GM12878 (cell line): Measurements from ENCODE around the gene GMDS. TPM values are rescaled to one million over a fixed set of nuclear protein-coding genes. Genes with fewer than 3 reads are reported as not detected.

Source experiments
- ATAC-seq: fragments of 200-7000 bp; cut with Tn5 transposase; 3 replicates; pipeline ENCODE4 v1.9.1; 2020; ENCODE audit warnings: mild to moderate bottlenecking, moderate library complexity
- BruUV-seq: library from RNA; stranded (reverse); fragments of 400-500 nt; replicated peaks from 2 replicates; lab custom pipeline; 2021; lab: Mats Ljungman, UMichigan
- CTCF ChIA-PET: fragments of 300-600 bp; sonication (Branson Sonifier 250); formaldehyde crosslinking; extraction: SDS; loops from one replicate; lab custom pipeline; 2021; ENCODE audit warnings: inconsistent platforms; lab: Yijun Ruan, JAX
- POLR2A ChIA-PET: fragments of 350-600 bp; formaldehyde crosslinking; extraction: SDS; loops from one replicate; lab custom pipeline; 2021; ENCODE audit warnings: inconsistent platforms; lab: Charles Lee
- RAD21 ChIA-PET: fragments of 300-600 bp; sonication (Branson Sonifier 250); formaldehyde crosslinking; loops from one replicate; lab custom pipeline; 2023; ENCODE audit warnings: antibody characterized with exemption; ENCODE audit not compliant: unreplicated experiment; lab: Charles Lee
- SMC1A ChIA-PET: fragments of 300-600 bp; sonication (Branson Sonifier 250); formaldehyde crosslinking; loops from one replicate; lab custom pipeline; 2023; ENCODE audit not compliant: unreplicated experiment, uncharacterized antibody; lab: Charles Lee
- DNase-seq: peaks from one replicate; pipeline ENCODE4 v3.0.0-alpha.2; 2011; ENCODE audit warnings: low read depth, low spot score
- FAIRE-seq: peaks from 3 replicates; lab custom pipeline; 2011; peaks lifted over from hg19 to GRCh38; lab: Jason Lieb, UNC
- H2AFZ ChIP-seq: 2 replicates; pipeline ENCODE4 v1.6.0; 2011; ENCODE audit warnings: low read depth, low read length, control low read depth; ENCODE audit not compliant: control insufficient read depth
- H3K27ac ChIP-seq: 2 replicates; pipeline ENCODE4 v1.5.1; 2011; ENCODE audit warnings: control low read depth; ENCODE audit not compliant: control insufficient read depth, insufficient read depth
- H3K27me3 ChIP-seq, 2 experiments: replicated peaks in 1 of 2; 2 replicates each; pipeline versions ENCODE4 v1.6.0 to v1.6.1; 2011; ENCODE audit warnings: low read length in 1 of 2; ENCODE audit not compliant: control insufficient read depth in 2 of 2, insufficient read depth in 2 of 2
- H3K36me3 ChIP-seq, 2 experiments: 2 replicates each; pipeline ENCODE4 v1.5.1; 2011; ENCODE audit warnings: low read length in 1 of 2; ENCODE audit not compliant: control insufficient read depth in 2 of 2, insufficient read depth in 2 of 2
- H3K4me1 ChIP-seq: 2 replicates; pipeline ENCODE4 v1.6.1; 2011; ENCODE audit warnings: mild to moderate bottlenecking, low read length, moderate library complexity, mixed read lengths; ENCODE audit not compliant: control insufficient read depth, insufficient read depth
- H3K4me2 ChIP-seq: 2 replicates; pipeline ENCODE4 v1.6.0; 2011; ENCODE audit warnings: control low read depth; ENCODE audit not compliant: control insufficient read depth, insufficient read depth
- H3K4me3 ChIP-seq: fragments of 200-600 bp; sonication (generic); 2 replicates; pipeline ENCODE4 v1.5.1; 2016
- H3K79me2 ChIP-seq: 2 replicates; pipeline ENCODE4 v1.6.0; 2011; ENCODE audit warnings: low read length; ENCODE audit not compliant: control insufficient read depth, insufficient read depth
- H3K9ac ChIP-seq: 2 replicates; pipeline ENCODE4 v1.8.0; 2011; ENCODE audit warnings: low read length, control low read depth, mixed read lengths; ENCODE audit not compliant: control insufficient read depth, insufficient read depth
- H3K9me3 ChIP-seq: replicated peaks from 3 replicates; pipeline ENCODE4 v1.5.1; 2011; ENCODE audit warnings: mild to moderate bottlenecking, low read length; ENCODE audit not compliant: control insufficient read depth, insufficient read depth
- H4K20me1 ChIP-seq: 2 replicates; pipeline ENCODE4 v1.6.0; 2011; ENCODE audit not compliant: control insufficient read depth, insufficient read depth
- CHD4 ChIP-seq: fragments of 200-600 bp; sonication (generic); IDR thresholded peaks from 2 replicates; pipeline ENCODE4 v1.6.1; 2016; ENCODE audit warnings: mild to moderate bottlenecking
- HDAC6 ChIP-seq: fragments of 200-600 bp; sonication (generic); IDR thresholded peaks from one replicate; pipeline ENCODE4 v1.8.0; 2017; ENCODE audit warnings: antibody characterized with exemption; ENCODE audit not compliant: unreplicated experiment
- KDM1A ChIP-seq: fragments of 200-600 bp; sonication (generic); IDR thresholded peaks from 2 replicates; pipeline ENCODE4 v1.6.1; 2016; ENCODE audit warnings: borderline replicate concordance
- MAX ChIP-seq: IDR thresholded peaks from 2 replicates; pipeline ENCODE4 v1.6.1; 2012; ENCODE audit warnings: low read depth, low read length, improper control_type of control experiment
- SIX5 ChIP-seq: IDR thresholded peaks from 2 replicates; pipeline ENCODE4 v1.6.1; 2011; ENCODE audit warnings: mild to moderate bottlenecking, low read depth, low read length, moderate library complexity; ENCODE audit not compliant: severe bottlenecking
- SMC3 ChIP-seq: IDR thresholded peaks from 2 replicates; pipeline ENCODE4 v1.6.1; 2011; ENCODE audit warnings: low read length, improper control_type of control experiment, borderline replicate concordance
- SPI1 ChIP-seq: IDR thresholded peaks from 2 replicates; pipeline ENCODE4 v1.6.1; 2011; ENCODE audit warnings: low read depth, mild to moderate bottlenecking, low read length, moderate library complexity, borderline replicate concordance; ENCODE audit not compliant: insufficient read depth
- ZNF207 ChIP-seq: fragments of 450-650 bp; IDR thresholded peaks from 2 replicates; pipeline ENCODE4 v1.6.1; 2014; ENCODE audit warnings: antibody characterized with exemption, mild to moderate bottlenecking, borderline replicate concordance
- WGBS: methylation state at CpG from one replicate; pipeline ENCODE4 v1.1.6; 2016; ENCODE audit warnings: low lambda C conversion rate; ENCODE audit not compliant: insufficient replicate concordance, insufficient coverage; ENCODE audit errors: missing lambda C conversion rate; 5-methylcytosine and 5-hydroxymethylcytosine counted together
- in situ Hi-C: fragments of 300-500 bp; cut with MboI; formaldehyde crosslinking; loops from 9 replicates; pipeline ENCODE4 v1.14.3; 2018; ENCODE audit warnings: mixed read lengths
- intact Hi-C: fragments of 100-400 bp; cut with micrococcal nuclease; formaldehyde crosslinking; loops from one replicate; pipeline ENCODE4 v1.14.2; 2022; ENCODE audit not compliant: unreplicated experiment
- polyA plus RNA-seq, 11 experiments: library from polyadenylated mRNA; depleted of rRNA in 4 of 11; unstranded in 6 of 11; stranded (reverse) in 5 of 11; fragments of >200 nt; fragmentation: Nextera tagmentation in 4 of 11; fragmentation: Illumina TruSeq in 1 of 11; extraction: Ambion mirVana in 4 of 11; extraction: Trizol in 1 of 11; gene quantifications; 1 replicate in 1 of 11; 2 replicates in 10 of 11; pipeline versions ENCODE4 v1.2.1 to v1.2.3, GENCODE V29; 2011 to 2016; ENCODE audit warnings: inconsistent platforms in 2 of 11, missing spikeins in 2 of 11, low read depth in 1 of 11
- total RNA-seq, 4 experiments: library from RNA; depleted of rRNA in 3 of 4; stranded (reverse); fragments of >200 nt in 3 of 4; fragmentation: Illumina TruSeq in 1 of 4; extraction: Trizol in 1 of 4; gene quantifications; 2 replicates each; pipeline versions ENCODE4 v1.2.1 to v1.2.3, GENCODE V29; 2013 to 2021
- TF ChIP-seq, protein P1 (sequence below): fragments of 450-650 bp; formaldehyde crosslinking; IDR thresholded peaks from 2 replicates; pipeline ENCODE4 v1.4.0; 2020; ENCODE audit warnings: mild to moderate bottlenecking, moderate library complexity

The GMDS gene
- total and polyA plus RNA-seq, 10 of the 15 experiments (the other 5 are each of a cell fraction or from before 2014, with no cell fraction given): 0.61 to 53.8 (median 29.3) TPM

GRCh38 chr6:2047855-2048254, 197.6 kb downstream of the GMDS start:
- Histone ChIP-seq H3K4me3 (no peak overlapping the region), H3K79me2 (no peaks in the 10 kb centered on the region), H3K9ac (no peak overlapping the region), H4K20me1 (no peaks in the 10 kb centered on the region), H3K27me3 (no peaks in the 10 kb centered on the region), H2AFZ (no peak overlapping the region), H3K4me1 (no peaks in the 10 kb centered on the region), H3K36me3 (no peaks in the 10 kb centered on the region), H3K9me3 (no peaks in the 10 kb centered on the region), H3K27ac (no peak overlapping the region), H3K4me2 (no peak overlapping the region)
- DNase-seq: no peak
- intact Hi-C loops: no loop called here
- in situ Hi-C loops: no loop called here
- FAIRE-seq: no peak
- no peak for TF ChIP-seq MAX
- no peak for TF ChIP-seq CHD4
- TF ChIP-seq ZNF207: no peak
- TF ChIP-seq SMC3: no peak
- TF ChIP-seq, protein P1, sequence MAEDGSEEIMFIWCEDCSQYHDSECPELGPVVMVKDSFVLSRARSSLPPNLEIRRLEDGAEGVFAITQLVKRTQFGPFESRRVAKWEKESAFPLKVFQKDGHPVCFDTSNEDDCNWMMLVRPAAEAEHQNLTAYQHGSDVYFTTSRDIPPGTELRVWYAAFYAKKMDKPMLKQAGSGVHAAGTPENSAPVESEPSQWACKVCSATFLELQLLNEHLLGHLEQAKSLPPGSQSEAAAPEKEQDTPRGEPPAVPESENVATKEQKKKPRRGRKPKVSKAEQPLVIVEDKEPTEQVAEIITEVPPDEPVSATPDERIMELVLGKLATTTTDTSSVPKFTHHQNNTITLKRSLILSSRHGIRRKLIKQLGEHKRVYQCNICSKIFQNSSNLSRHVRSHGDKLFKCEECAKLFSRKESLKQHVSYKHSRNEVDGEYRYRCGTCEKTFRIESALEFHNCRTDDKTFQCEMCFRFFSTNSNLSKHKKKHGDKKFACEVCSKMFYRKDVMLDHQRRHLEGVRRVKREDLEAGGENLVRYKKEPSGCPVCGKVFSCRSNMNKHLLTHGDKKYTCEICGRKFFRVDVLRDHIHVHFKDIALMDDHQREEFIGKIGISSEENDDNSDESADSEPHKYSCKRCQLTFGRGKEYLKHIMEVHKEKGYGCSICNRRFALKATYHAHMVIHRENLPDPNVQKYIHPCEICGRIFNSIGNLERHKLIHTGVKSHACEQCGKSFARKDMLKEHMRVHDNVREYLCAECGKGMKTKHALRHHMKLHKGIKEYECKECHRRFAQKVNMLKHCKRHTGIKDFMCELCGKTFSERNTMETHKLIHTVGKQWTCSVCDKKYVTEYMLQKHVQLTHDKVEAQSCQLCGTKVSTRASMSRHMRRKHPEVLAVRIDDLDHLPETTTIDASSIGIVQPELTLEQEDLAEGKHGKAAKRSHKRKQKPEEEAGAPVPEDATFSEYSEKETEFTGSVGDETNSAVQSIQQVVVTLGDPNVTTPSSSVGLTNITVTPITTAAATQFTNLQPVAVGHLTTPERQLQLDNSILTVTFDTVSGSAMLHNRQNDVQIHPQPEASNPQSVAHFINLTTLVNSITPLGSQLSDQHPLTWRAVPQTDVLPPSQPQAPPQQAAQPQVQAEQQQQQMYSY: no peak
- no peak for TF ChIP-seq SIX5
- TF ChIP-seq SPI1: no peak
- no peak for TF ChIP-seq HDAC6
- TF ChIP-seq KDM1A: no peak
- ChIA-PET POLR2A (no interaction called here), RAD21 (no interaction called here), CTCF (no interaction called here), SMC1A (no interaction called here)
- ATAC-seq: no peak
- 50% methylated on average over 2 of the region's 2 CpGs for WGBS
- BruUV-seq: no TSS peak
